AG04449 (cell line): ENCODE measurements around the gene LDLRAD4.

Experiments used
- CTCF ChIA-PET: fragments of 350-600 bp; formaldehyde crosslinking; extraction: SDS; loops from one replicate; lab custom pipeline; 2021; ENCODE audit warnings: antibody characterized with exemption; lab: Yijun Ruan, JAX
- POLR2A ChIA-PET: fragments of 400-600, 350-600 bp; formaldehyde crosslinking; extraction: SDS; loops from one replicate; lab custom pipeline; 2020; ENCODE audit warnings: antibody characterized with exemption, inconsistent platforms; lab: Yijun Ruan, JAX
- DNase-seq: peaks from one replicate; pipeline ENCODE4 v3.0.0-alpha.2; 2010; ENCODE audit warnings: low read depth, low spot score
- H3K4me3 ChIP-seq: 2 replicates; pipeline ENCODE4 v1.5.1; 2011; ENCODE audit warnings: low read depth, mild to moderate bottlenecking, control low read depth, low read length
- TF ChIP-seq, protein P1 (sequence below): IDR thresholded peaks from one replicate; pipeline ENCODE4 v1.5.1; 2011; ENCODE audit warnings: mild to moderate bottlenecking, moderate library complexity, low read length, control low read depth, inconsistent platforms; ENCODE audit not compliant: insufficient read depth; ENCODE audit errors: missing control alignments

The LDLRAD4 gene

DNA sequence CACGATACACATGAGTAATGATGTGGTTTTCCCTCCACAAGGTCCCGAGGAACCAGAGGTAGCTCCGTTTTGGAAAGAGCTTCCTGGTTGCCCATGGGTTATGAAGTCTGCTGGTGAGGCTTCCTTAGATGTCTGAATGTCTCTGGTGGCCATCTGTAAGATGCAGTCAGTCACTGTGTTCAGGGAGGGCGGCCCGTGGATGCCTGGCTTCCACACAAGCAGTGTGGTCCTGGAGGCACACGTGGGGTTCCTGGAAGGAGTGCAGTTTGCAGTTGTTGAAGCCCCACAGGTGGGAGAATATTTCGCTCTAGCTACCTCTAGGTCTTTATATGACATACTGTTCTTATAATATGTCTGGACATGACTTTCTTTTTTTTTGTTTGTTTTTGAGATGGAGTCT is 298.8 kb downstream of the LDLRAD4 start:
- TF ChIP-seq, protein P1, sequence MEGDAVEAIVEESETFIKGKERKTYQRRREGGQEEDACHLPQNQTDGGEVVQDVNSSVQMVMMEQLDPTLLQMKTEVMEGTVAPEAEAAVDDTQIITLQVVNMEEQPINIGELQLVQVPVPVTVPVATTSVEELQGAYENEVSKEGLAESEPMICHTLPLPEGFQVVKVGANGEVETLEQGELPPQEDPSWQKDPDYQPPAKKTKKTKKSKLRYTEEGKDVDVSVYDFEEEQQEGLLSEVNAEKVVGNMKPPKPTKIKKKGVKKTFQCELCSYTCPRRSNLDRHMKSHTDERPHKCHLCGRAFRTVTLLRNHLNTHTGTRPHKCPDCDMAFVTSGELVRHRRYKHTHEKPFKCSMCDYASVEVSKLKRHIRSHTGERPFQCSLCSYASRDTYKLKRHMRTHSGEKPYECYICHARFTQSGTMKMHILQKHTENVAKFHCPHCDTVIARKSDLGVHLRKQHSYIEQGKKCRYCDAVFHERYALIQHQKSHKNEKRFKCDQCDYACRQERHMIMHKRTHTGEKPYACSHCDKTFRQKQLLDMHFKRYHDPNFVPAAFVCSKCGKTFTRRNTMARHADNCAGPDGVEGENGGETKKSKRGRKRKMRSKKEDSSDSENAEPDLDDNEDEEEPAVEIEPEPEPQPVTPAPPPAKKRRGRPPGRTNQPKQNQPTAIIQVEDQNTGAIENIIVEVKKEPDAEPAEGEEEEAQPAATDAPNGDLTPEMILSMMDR: no peak
- H3K4me3 ChIP-seq: no peak overlapping the region
- ChIA-PET POLR2A (no interaction called here), CTCF (interaction anchor here (1.2 to 4.4 kb wide), 2 partner anchors 13 to 302 kb away, joined by 3 to 14 read pairs; no protein-coding TSS in a partner anchor)
- no peak for DNase-seq

DNA sequence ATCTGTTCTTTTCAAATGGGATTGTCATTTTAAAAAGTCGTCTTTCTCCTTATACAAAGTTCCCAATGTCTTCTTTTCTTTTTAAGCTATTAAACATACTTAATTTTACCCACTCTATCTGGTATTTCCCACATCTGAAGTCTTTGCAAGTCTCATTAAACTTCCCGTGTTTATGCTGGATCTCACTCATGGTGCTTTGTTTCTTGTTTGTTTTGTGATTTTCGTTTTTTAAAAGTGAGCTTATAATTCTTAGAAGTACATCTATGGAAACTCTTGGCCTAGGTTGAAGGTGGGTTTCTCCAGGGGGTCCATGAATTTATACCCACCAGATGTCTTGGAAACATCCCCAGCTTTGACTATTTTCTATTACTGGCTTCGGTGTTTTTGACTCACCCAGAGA is 299.8 kb downstream of the LDLRAD4 start:
- CTCF ChIA-PET: interaction anchor here (1.1 to 4.4 kb wide), 2 partner anchors 272 to 303 kb away, joined by 4 to 14 read pairs; no protein-coding TSS in a partner anchor
- H3K4me3 ChIP-seq: no peak overlapping the region
- POLR2A ChIA-PET: no interaction called here
- TF ChIP-seq, protein P1: no peak
- DNase-seq: no peak

DNA sequence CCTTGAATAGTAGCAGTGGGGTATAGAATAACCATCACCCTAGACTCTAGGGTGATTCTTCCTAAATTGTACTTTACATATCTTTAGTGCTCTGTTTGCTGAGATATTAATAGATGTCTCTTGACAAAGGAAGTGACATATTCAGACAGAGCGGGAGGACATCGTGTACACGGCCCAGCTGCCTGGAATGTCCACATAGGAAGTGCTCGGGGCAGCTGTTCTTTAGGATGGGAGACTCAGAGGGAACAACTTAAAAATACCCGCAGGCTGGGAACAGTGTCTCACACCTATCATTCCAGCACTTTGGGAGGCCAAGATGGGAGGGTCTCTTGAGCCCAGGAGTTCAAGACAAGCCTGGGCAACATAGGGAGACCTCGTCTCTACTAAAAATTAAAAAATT is 301.7 kb downstream of the LDLRAD4 start:
- POLR2A ChIA-PET: no interaction called here
- no peak overlapping the region for H3K4me3 ChIP-seq
- CTCF ChIA-PET: interaction anchor here (1.5 to 4.4 kb wide), 3 partner anchors 9 to 305 kb away, joined by 3 to 14 read pairs (median 5); no protein-coding TSS in a partner anchor
- DNase-seq: no peak
- TF ChIP-seq, protein P1: no peak

DNA sequence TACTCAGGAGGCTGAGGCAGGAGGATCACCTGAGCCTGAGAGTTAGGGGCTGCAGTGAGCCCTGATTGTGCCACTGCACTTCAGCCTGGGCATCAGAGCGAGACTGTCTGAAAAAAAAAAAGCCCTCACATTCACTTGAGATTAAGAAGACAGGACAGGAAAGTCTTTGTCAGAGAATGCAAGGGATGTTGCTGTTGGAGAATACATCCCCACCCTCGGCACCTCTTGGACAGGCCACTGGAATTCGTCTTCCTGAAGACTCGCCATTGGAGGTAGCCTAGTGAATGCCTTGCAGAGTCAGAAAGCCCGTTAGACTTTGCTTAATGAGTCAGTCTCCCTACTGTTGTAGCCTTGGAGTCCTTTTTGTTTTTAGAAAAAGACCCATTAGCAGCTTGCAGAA is 302.2 kb downstream of the LDLRAD4 start:
- CTCF ChIA-PET: interaction anchor here (1.5 to 4.4 kb wide), 3 partner anchors 9 to 305 kb away, joined by 3 to 14 read pairs (median 5); no protein-coding TSS in a partner anchor
- TF ChIP-seq, protein P1: no peak

DNA sequence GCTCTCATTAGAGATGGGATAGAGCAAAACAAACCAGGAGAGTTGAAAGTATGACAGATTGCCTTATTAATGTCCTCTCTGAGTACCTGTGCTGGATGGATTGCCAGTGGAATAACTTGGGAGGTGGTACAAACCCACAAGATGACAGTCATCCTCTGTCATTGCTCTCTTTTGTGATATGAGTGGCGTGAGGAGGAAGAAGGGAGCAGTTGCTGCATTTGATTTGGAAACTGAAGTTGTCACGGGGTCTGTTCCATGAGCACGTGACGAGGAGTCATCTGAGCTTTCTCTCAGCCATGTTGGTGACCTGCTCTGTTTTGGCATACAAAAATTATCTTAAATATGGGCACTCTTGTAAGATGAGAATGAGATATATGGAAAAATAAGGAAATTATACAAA is 302.9 kb downstream of the LDLRAD4 start:
- ChIA-PET POLR2A (no interaction called here), CTCF (interaction anchor here (4.4 kb wide), 1 partner anchor 306 kb away, joined by 14 read pairs; no protein-coding TSS in a partner anchor)

More for the DNA sequence above, 302.2 kb downstream of the LDLRAD4 start:
- POLR2A ChIA-PET: no interaction called here
- H3K4me3 ChIP-seq: no peak overlapping the region
- no peak for DNase-seq

DNA sequence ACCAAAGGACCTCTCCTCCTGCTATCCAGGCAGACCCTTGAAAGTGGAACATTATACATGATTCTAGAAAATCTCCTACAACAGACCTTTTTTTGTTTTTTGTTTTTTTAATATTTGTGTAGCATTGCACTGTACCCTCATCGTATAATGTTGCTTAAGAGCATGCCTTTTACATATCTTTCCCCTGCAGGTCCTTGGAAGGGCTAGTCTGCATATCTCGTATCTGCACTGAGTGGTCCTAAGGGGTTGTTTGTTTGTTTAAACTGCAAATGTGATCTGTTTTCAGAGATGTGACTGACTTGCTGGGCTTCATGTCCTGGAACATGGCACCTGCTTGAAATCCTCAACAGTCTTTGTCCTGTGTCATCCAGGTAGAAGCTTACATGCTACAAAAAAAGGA is 303.7 kb downstream of the LDLRAD4 start:
- ChIA-PET CTCF (interaction anchor here (1.2 kb wide), 1 partner anchor 306 kb away, joined by 3 read pairs; no protein-coding TSS in a partner anchor), POLR2A (no interaction called here)
- no peak overlapping the region for H3K4me3 ChIP-seq
- TF ChIP-seq, protein P1: no peak
- DNase-seq: no peak

More for the DNA sequence above, 302.9 kb downstream of the LDLRAD4 start:
- TF ChIP-seq, protein P1: no peak
- H3K4me3 ChIP-seq: no peak overlapping the region
- no peak for DNase-seq
